Endothelial cell of umbilical vein (primary cell): ENCODE measurements around the gene BRD3. TPM values are rescaled to one million over a fixed set of nuclear protein-coding genes. Genes with fewer than 3 reads are reported as not detected.

Experiments used
- BruUV-seq: library from RNA; stranded (reverse); fragments of 400-500 nt; replicated peaks from 2 replicates; lab custom pipeline; 2021; lab: Mats Ljungman, UMichigan
- CTCF ChIA-PET: fragments of 300-600, 350-600 bp; sonication (Branson Sonifier 250); formaldehyde crosslinking; loops from one replicate; lab custom pipeline; 2021; ENCODE audit warnings: antibody characterized with exemption, inconsistent platforms; lab: Charles Lee
- POLR2A ChIA-PET: fragments of 300-600, 350-600 bp; sonication (Branson Sonifier 250); formaldehyde crosslinking; loops from one replicate; lab custom pipeline; 2021; ENCODE audit warnings: antibody characterized with exemption, inconsistent platforms; lab: Charles Lee
- DNase-seq: peaks from one replicate; pipeline ENCODE4 v3.0.0-alpha.2; 2011; ENCODE audit warnings: low read depth, low spot score
- FAIRE-seq: peaks from 2 replicates; lab custom pipeline; 2011; peaks lifted over from hg19 to GRCh38; lab: Jason Lieb, UNC
- H2AFZ ChIP-seq: 2 replicates; pipeline ENCODE4 v1.6.0; 2012; ENCODE audit warnings: low read depth, low read length, control low read depth, inconsistent platforms
- H3K27ac ChIP-seq: 2 replicates; pipeline ENCODE4 v1.5.1; 2011; ENCODE audit warnings: low read depth, mild to moderate bottlenecking, control low read depth, low read length, moderate library complexity; ENCODE audit not compliant: insufficient read depth
- H3K27me3 ChIP-seq, 2 experiments: 2 replicates each; pipeline versions ENCODE4 v1.6.0 to v1.6.1; 2011; ENCODE audit warnings: low read length in 2 of 2, mixed read lengths in 1 of 2; ENCODE audit not compliant: control insufficient read depth in 2 of 2, insufficient read depth in 2 of 2
- H3K36me3 ChIP-seq, 2 experiments: 2 replicates in 1 of 2; 3 replicates in 1 of 2; pipeline ENCODE4 v1.5.1; 2011; ENCODE audit warnings: low read length in 2 of 2, mild to moderate bottlenecking in 1 of 2, moderate library complexity in 1 of 2; ENCODE audit not compliant: control insufficient read depth in 2 of 2, insufficient read depth in 2 of 2; ENCODE audit errors: extremely low read depth in 1 of 2
- H3K4me1 ChIP-seq: 3 replicates; pipeline ENCODE4 v1.5.1; 2011; ENCODE audit warnings: mild to moderate bottlenecking, low read length; ENCODE audit not compliant: control insufficient read depth, insufficient read depth; ENCODE audit errors: extremely low read depth
- H3K4me2 ChIP-seq: 2 replicates; pipeline ENCODE4 v1.6.1; 2011; ENCODE audit warnings: low read length, control low read depth, mixed read lengths; ENCODE audit not compliant: insufficient read depth
- H3K4me3 ChIP-seq, 3 experiments: fragments of 200-600 bp in 1 of 3; sonication (generic), shearing (Covaris generic) in 1 of 3; replicated peaks in 1 of 3; 2 replicates each; pipeline ENCODE4 v1.5.1; 2011 to 2016; ENCODE audit warnings: control low read depth in 3 of 3, low read length in 3 of 3, mild to moderate bottlenecking in 2 of 3, inconsistent platforms in 1 of 3, low read depth in 1 of 3, moderate library complexity in 1 of 3; ENCODE audit not compliant: insufficient read depth in 1 of 3
- H3K79me2 ChIP-seq: 2 replicates; pipeline ENCODE4 v1.6.0; 2012; ENCODE audit warnings: low read length, inconsistent platforms; ENCODE audit not compliant: control insufficient read depth, insufficient read depth
- H3K9ac ChIP-seq: replicated peaks from 2 replicates; pipeline ENCODE3; 2011; ENCODE audit warnings: low read length, control low read depth; ENCODE audit not compliant: insufficient read depth; ENCODE audit errors: extremely low read depth
- H3K9me1 ChIP-seq: replicated peaks from 3 replicates; pipeline ENCODE4 v1.6.0; 2011; ENCODE audit warnings: mild to moderate bottlenecking, low read length; ENCODE audit not compliant: control insufficient read depth, insufficient read depth; ENCODE audit errors: extremely low read depth
- H3K9me3 ChIP-seq: replicated peaks from 2 replicates; pipeline ENCODE4 v1.5.1; 2012; ENCODE audit warnings: low read length, inconsistent platforms; ENCODE audit not compliant: control insufficient read depth, insufficient read depth
- H4K20me1 ChIP-seq: replicated peaks from 2 replicates; pipeline ENCODE3; 2011; ENCODE audit warnings: mild to moderate bottlenecking, low read length; ENCODE audit not compliant: control insufficient read depth, insufficient read depth; ENCODE audit errors: extremely low read depth
- EZH2 ChIP-seq: IDR thresholded peaks from 2 replicates; pipeline ENCODE4 v1.6.1; 2012; ENCODE audit warnings: borderline replicate concordance, low read depth, mild to moderate bottlenecking, moderate library complexity, low read length, inconsistent platforms; ENCODE audit not compliant: severe bottlenecking
- FOS ChIP-seq: IDR thresholded peaks from 2 replicates; pipeline ENCODE4 v1.6.1; 2011; ENCODE audit warnings: mild to moderate bottlenecking, low read length, moderate library complexity, borderline replicate concordance; ENCODE audit not compliant: insufficient read depth
- GATA2 ChIP-seq: IDR thresholded peaks from 2 replicates; pipeline ENCODE4 v1.7.0; 2011; ENCODE audit warnings: low read depth, mild to moderate bottlenecking, moderate library complexity, mixed read lengths, low read length; ENCODE audit not compliant: insufficient read length, insufficient read depth
- JUN ChIP-seq: IDR thresholded peaks from 2 replicates; pipeline ENCODE4 v1.6.1; 2011; ENCODE audit warnings: borderline replicate concordance, low read depth; ENCODE audit not compliant: insufficient read length, insufficient read depth
- MYC ChIP-seq: IDR thresholded peaks from one replicate; pipeline ENCODE4 v1.6.1; 2011; ENCODE audit warnings: mild to moderate bottlenecking, low read depth, low read length
- POLR2A ChIP-seq: IDR thresholded peaks from 2 replicates; pipeline ENCODE4 v1.6.1; 2012; ENCODE audit warnings: low read depth, mild to moderate bottlenecking, control low read depth, low read length
- POLR2AphosphoS5 ChIP-seq: IDR thresholded peaks from 2 replicates; pipeline ENCODE4 v1.6.1; 2012; ENCODE audit warnings: low read depth, mild to moderate bottlenecking, control low read depth, low read length, moderate library complexity; ENCODE audit not compliant: insufficient read depth
- dilution Hi-C: fragments of 300-500 bp; cut with MboI; formaldehyde crosslinking; loops from one replicate; pipeline ENCODE4 v1.15.0; 2019; ENCODE audit warnings: low sequenced_read_pairs; ENCODE audit not compliant: extremely low pct_ligation_motif_present
- intact Hi-C: fragments of 100-400 bp; cut with micrococcal nuclease; formaldehyde crosslinking; loops from one replicate; pipeline ENCODE4 v1.10.0; 2022
- polyA plus RNA-seq, 4 experiments: library from polyadenylated mRNA; depleted of rRNA in 3 of 4; stranded (reverse) in 3 of 4; unstranded in 1 of 4; fragments of >200 nt; gene quantifications; 2 replicates each; pipeline versions ENCODE4 v1.2.1 to v1.2.3, GENCODE V29; 2011 to 2012; ENCODE audit warnings: missing spikeins in 1 of 4
- total RNA-seq: library from RNA; stranded (reverse); gene quantifications from 2 replicates; pipeline ENCODE4 v1.2.3, GENCODE V29; 2021
- TF ChIP-seq, protein P1 (sequence below), 2 donors: IDR thresholded peaks; 1 replicate in 1 of 2; 2 replicates in 1 of 2; pipeline ENCODE4 v1.5.1; 2011; ENCODE audit warnings: low read length in 2 of 2, mild to moderate bottlenecking in 2 of 2, moderate library complexity in 2 of 2, control low read depth in 1 of 2, inconsistent platforms in 1 of 2, low read depth in 1 of 2; ENCODE audit not compliant: insufficient read depth in 1 of 2; ENCODE audit errors: extremely low read depth in 1 of 2
- TF ChIP-seq, protein P2 (sequence below): IDR thresholded peaks from 2 replicates; pipeline ENCODE4 v1.6.1; 2011; ENCODE audit not compliant: insufficient read depth, insufficient read length

BRD3 gene
- total and polyA plus RNA-seq, 2 donors (not counting 3 experiments of a cell fraction or from before 2014, with no cell fraction given), result 10.5 to 47.1 TPM

DNA sequence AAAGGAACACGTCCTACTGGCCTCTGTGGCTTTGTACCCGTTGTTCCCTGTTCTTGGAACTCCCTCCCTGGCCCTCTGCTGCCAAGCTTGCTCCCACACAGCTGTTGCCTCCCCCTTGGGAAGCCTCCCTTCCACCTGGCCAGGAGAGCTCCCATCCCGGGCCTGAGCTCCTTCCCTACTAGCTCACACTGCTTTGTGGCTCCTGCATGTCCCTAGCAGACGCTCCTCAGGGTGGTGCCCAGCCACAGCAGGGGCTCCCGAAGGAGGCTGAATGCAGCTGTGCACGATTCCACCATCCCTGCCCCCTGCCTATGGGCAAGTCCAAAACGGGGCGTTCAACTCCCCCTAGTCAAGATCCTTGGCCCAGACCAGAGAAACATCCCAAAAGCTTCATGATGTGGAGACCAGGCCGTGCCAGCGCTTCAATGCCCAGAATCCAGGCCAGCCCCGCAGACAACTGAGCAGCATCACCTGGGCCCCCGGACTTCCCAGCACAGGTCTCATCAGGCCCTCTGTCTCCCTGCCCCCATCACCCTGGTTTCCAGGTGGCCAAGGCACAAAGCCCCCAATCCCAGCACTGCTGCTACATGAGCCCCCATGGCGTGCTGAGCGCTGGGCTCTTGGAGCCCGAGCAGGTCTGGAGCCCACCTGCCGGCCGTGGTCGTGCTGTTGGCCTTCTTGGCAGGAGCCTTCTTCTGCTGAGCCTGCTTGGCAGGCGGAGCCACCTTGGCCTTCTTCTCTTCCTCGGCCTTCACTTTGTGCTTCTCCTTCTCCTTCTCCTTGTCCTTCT, 28.2 kb downstream of the BRD3 start:
- TF ChIP-seq EZH2, result no peak
- TF ChIP-seq, protein P1, sequence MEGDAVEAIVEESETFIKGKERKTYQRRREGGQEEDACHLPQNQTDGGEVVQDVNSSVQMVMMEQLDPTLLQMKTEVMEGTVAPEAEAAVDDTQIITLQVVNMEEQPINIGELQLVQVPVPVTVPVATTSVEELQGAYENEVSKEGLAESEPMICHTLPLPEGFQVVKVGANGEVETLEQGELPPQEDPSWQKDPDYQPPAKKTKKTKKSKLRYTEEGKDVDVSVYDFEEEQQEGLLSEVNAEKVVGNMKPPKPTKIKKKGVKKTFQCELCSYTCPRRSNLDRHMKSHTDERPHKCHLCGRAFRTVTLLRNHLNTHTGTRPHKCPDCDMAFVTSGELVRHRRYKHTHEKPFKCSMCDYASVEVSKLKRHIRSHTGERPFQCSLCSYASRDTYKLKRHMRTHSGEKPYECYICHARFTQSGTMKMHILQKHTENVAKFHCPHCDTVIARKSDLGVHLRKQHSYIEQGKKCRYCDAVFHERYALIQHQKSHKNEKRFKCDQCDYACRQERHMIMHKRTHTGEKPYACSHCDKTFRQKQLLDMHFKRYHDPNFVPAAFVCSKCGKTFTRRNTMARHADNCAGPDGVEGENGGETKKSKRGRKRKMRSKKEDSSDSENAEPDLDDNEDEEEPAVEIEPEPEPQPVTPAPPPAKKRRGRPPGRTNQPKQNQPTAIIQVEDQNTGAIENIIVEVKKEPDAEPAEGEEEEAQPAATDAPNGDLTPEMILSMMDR (IDR thresholded peaks at IDR 0.05; ENCODE audit: extremely low read depth in 1 of 2, insufficient read depth in 1 of 2, low read depth in 1 of 2, low read length in 2 of 2), result no peak
- TF ChIP-seq, protein P2, sequence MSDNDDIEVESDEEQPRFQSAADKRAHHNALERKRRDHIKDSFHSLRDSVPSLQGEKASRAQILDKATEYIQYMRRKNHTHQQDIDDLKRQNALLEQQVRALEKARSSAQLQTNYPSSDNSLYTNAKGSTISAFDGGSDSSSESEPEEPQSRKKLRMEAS, result no peak
- TF ChIP-seq FOS, result no peak
- TF ChIP-seq GATA2, result no peak
- no peak for TF ChIP-seq POLR2AphosphoS5
- TF ChIP-seq MYC, result no peak
- TF ChIP-seq POLR2A, result no peak
- no peak for TF ChIP-seq JUN
- Histone ChIP-seq H2AFZ (no peak overlapping the region), H3K9ac (no peak overlapping the region), H3K9me3 (no peaks in the 10 kb centered on the region), H3K79me2 (no peaks in the 10 kb centered on the region), H3K4me3 (no peak overlapping the region), H3K9me1 (no peaks in the 10 kb centered on the region), H4K20me1 (no peaks in the 10 kb centered on the region), H3K4me1 (no peaks in the 10 kb centered on the region), H3K36me3 (peaks cover 4 to 55% of the 10 kb centered on the region in 2 experiments), H3K27me3 (no peaks in the 10 kb centered on the region), H3K27ac (no peak overlapping the region), H3K4me2 (no peak overlapping the region)
- no peak for FAIRE-seq
- DNase-seq, result no peak
- ChIA-PET POLR2A (no interaction called here), CTCF (no interaction called here)
- intact Hi-C loops (loop anchor here (10.0 kb wide), 1 partner anchor 345 kb away; no protein-coding TSS in a partner anchor), dilution Hi-C loops (no loop called here)
- BruUV-seq, result no TSS peak
